SU-DHL-6 (cell line): Measurements from ENCODE around the gene ZYG11B.
A peak's percentile ranks its signal among the peaks of the same experiment; 100 is the strongest.
"Not testable (repeated sequence)": the region's sequence is repeated elsewhere in the genome, so short reads cannot be mapped to it uniquely, and the experiment has no call there.

Experiments used
- H2AFZ ChIP-seq: fragments of 200-600 bp; sonication (generic); 2 replicates; pipeline ENCODE4 v1.6.1; 2014; ENCODE audit warnings: low read depth, mild to moderate bottlenecking, moderate library complexity, mixed read lengths, antibody characterized with exemption, low read length; ENCODE audit not compliant: severe bottlenecking
- H3F3A ChIP-seq: fragments of 200-600 bp; shearing (Covaris generic); 2 replicates; pipeline ENCODE4 v1.6.0; 2016; ENCODE audit warnings: antibody characterized with exemption, mild to moderate bottlenecking; ENCODE audit not compliant: insufficient read depth
- H3K27ac ChIP-seq: fragments of 200-600 bp; sonication (generic); 2 replicates; pipeline ENCODE4 v1.5.1; 2016; ENCODE audit warnings: low read depth, mild to moderate bottlenecking, low read length, moderate library complexity, mixed read lengths
- H3K27me3 ChIP-seq: fragments of 200-600 bp; sonication (generic), shearing (Covaris generic); 2 replicates; pipeline ENCODE4 v1.6.0; 2014; ENCODE audit warnings: mild to moderate bottlenecking, low read length
- H3K36me3 ChIP-seq: fragments of 200-600 bp; sonication (generic); 2 replicates; pipeline ENCODE4 v1.6.1; 2014; ENCODE audit warnings: mild to moderate bottlenecking, low read length, mixed read lengths
- H3K4me2 ChIP-seq: fragments of 300-600, 200-600 bp; shearing (Covaris generic), sonication (generic); 2 replicates; pipeline ENCODE4 v1.6.0; 2014; ENCODE audit warnings: low read length, low read depth, mild to moderate bottlenecking; ENCODE audit not compliant: poor library complexity, severe bottlenecking
- H3K4me3 ChIP-seq: fragments of 200-600 bp; sonication (generic); 2 replicates; pipeline ENCODE4 v1.5.1; 2014; ENCODE audit warnings: antibody characterized with exemption, low read length, mild to moderate bottlenecking, mixed read lengths; ENCODE audit not compliant: insufficient read depth, poor library complexity, severe bottlenecking
- H3K79me2 ChIP-seq: fragments of 200-600 bp; sonication (generic); 2 replicates; pipeline ENCODE4 v1.6.1; 2014; ENCODE audit warnings: mild to moderate bottlenecking, low read length, moderate library complexity; ENCODE audit not compliant: insufficient read depth
- H3K9ac ChIP-seq: fragments of 200-600 bp; sonication (generic); 2 replicates; pipeline ENCODE4 v1.7.0; 2014; ENCODE audit warnings: mild to moderate bottlenecking, low read length
- H3K9me2 ChIP-seq: fragments of 200-600 bp; sonication (generic); replicated peaks from 2 replicates; pipeline ENCODE4 v1.6.1; 2014; ENCODE audit warnings: low read length; ENCODE audit not compliant: insufficient read depth
- H3K9me3 ChIP-seq: fragments of 200-600 bp; sonication (generic); 2 replicates; pipeline ENCODE4 v1.6.1; 2014; ENCODE audit warnings: low read length, mixed read lengths; ENCODE audit not compliant: insufficient read depth
- H4K20me1 ChIP-seq: fragments of 200-600 bp; sonication (generic); 2 replicates; pipeline ENCODE4 v1.6.1; 2014; ENCODE audit warnings: low read depth, mild to moderate bottlenecking, antibody characterized with exemption, low read length, moderate library complexity, mixed read lengths
- CTCF ChIP-seq: fragments of 200-600 bp; sonication (generic); IDR thresholded peaks from one replicate; pipeline ENCODE4 v1.5.1; 2017; ENCODE audit warnings: antibody characterized with exemption, mild to moderate bottlenecking, low read length, moderate library complexity; ENCODE audit not compliant: insufficient read depth, poor library complexity, severe bottlenecking
- EZH2phosphoT487 ChIP-seq: fragments of 200-600 bp; sonication (generic), shearing (Covaris generic); conservative IDR thresholded peaks from 2 replicates; pipeline ENCODE4 v1.6.1; 2018; ENCODE audit warnings: mild to moderate bottlenecking, antibody characterized with exemption, low read length, moderate library complexity, mixed read lengths

The ZYG11B gene

GRCh38 chr1:52727956-52728656 is 1.9 kb downstream of the ZYG11B start:
- H3K4me2 ChIP-seq, result peak overlapping the region; percentile 91
- H3K79me2 ChIP-seq, result peaks cover 4% of the 10 kb centered on the region; the same call in 1 of the 2 replicates

GRCh38 chr1:52733368-52733767 is 7.1 kb downstream of the ZYG11B start:
- no peaks in the 10 kb centered on the region for H3K36me3 ChIP-seq
- no peaks in the 10 kb centered on the region for H4K20me1 ChIP-seq
- no peak overlapping the region for H3K9ac ChIP-seq
- H3K4me3 ChIP-seq, result no peak overlapping the region
- H3K9me2 ChIP-seq, result no peaks in the 10 kb centered on the region
- no peak overlapping the region for H3K4me2 ChIP-seq
- H3F3A ChIP-seq, result no peaks in the 10 kb centered on the region
- H3K79me2 ChIP-seq, result no peaks in the 10 kb centered on the region; the same call in 1 of the 2 replicates
- no peaks in the 10 kb centered on the region for H3K9me3 ChIP-seq
- no peak overlapping the region for H3K27ac ChIP-seq
- TF ChIP-seq EZH2phosphoT487, result no peak
- H3K27me3 ChIP-seq, result no peaks in the 10 kb centered on the region
- no peak overlapping the region for H2AFZ ChIP-seq

More at GRCh38 chr1:52727956-52728656, 1.9 kb downstream of the ZYG11B start:
- no peaks in the 10 kb centered on the region for H3K9me2 ChIP-seq
- no peak overlapping the region for H3K27ac ChIP-seq
- H3K27me3 ChIP-seq, result no peaks in the 10 kb centered on the region
- H3K9ac ChIP-seq, result no peak overlapping the region
- no peak overlapping the region for H3K4me3 ChIP-seq
- H3K9me3 ChIP-seq, result no peaks in the 10 kb centered on the region
- no peak overlapping the region for H2AFZ ChIP-seq
- no peaks in the 10 kb centered on the region; the same call in 1 of the 2 replicates for H3F3A ChIP-seq
- TF ChIP-seq EZH2phosphoT487, result no peak
- H3K36me3 ChIP-seq, result no peaks in the 10 kb centered on the region
- H4K20me1 ChIP-seq, result no peaks in the 10 kb centered on the region

- not testable (repeated sequence) for H3K9ac ChIP-seq, H3K9me3 ChIP-seq, H2AFZ ChIP-seq, H3F3A ChIP-seq, H3K4me2 ChIP-seq, H3K27ac ChIP-seq, H4K20me1 ChIP-seq, H3K9me2 ChIP-seq, H3K4me3 ChIP-seq, H3K79me2 ChIP-seq, H3K36me3 ChIP-seq, H3K27me3 ChIP-seq
These were observed 9.1 kb downstream of the ZYG11B start for GRCh38 chr1:52735371-52735770.

GRCh38 chr1:52738148-52738547 is 11.9 kb downstream of the ZYG11B start:
- Histone ChIP-seq H3K9me2 (no peaks in the 10 kb centered on the region), H3K9ac (no peak overlapping the region), H3F3A (no peaks in the 10 kb centered on the region), H4K20me1 (no peaks in the 10 kb centered on the region), H3K36me3 (no peaks in the 10 kb centered on the region), H3K9me3 (no peaks in the 10 kb centered on the region), H3K27ac (no peak overlapping the region), H3K4me3 (no peak overlapping the region), H3K4me2 (no peak overlapping the region), H3K27me3 (no peaks in the 10 kb centered on the region), H3K79me2 (no peaks in the 10 kb centered on the region; the same call in 1 of the 2 replicates), H2AFZ (no peak overlapping the region)
- TF ChIP-seq EZH2phosphoT487 (no peak), CTCF (no peak)

DNA sequence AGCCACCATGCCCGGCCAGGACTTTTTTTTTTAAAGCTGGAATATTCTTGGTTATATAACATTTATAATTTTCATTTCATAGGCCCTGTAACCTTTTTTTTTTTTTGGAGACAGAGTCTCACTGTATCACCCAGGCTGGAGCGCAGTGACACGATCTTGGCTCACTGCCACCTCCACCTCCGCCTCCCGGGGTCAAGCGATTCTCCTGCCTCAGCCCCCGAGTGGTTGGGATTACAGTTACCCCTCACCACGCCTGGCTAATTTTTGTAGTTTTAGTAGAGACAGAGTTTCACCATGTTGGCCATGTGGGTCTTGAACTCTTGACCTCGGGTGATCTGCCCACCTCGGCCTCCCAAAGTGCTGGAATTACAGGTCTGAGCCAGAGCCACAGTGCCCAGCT is 12.6 kb downstream of the ZYG11B start:
- Histone ChIP-seq H3K9ac (no peak overlapping the region), H3K4me2 (no peak overlapping the region), H3K4me3 (no peak overlapping the region), H3K36me3 (no peaks in the 10 kb centered on the region), H3K79me2 (no peaks in the 10 kb centered on the region; the same call in 1 of the 2 replicates), H3F3A (no peaks in the 10 kb centered on the region), H4K20me1 (no peaks in the 10 kb centered on the region), H2AFZ (no peak overlapping the region), H3K27me3 (no peaks in the 10 kb centered on the region), H3K27ac (no peak overlapping the region), H3K9me2 (no peaks in the 10 kb centered on the region), H3K9me3 (no peaks in the 10 kb centered on the region)
- TF ChIP-seq CTCF, result no peak
- TF ChIP-seq EZH2phosphoT487, result no peak
